WTC11 (cell line): ENCODE results near the gene CCL4.

Experiments
- CTCF ChIP-seq: fragments of 200-600 bp; IDR thresholded peaks from 2 replicates; pipeline ENCODE4 v1.8.0; 2022; ENCODE audit warnings: antibody characterized with exemption
- E2F5 ChIP-seq: sonication (generic); formaldehyde crosslinking; IDR thresholded peaks from 2 replicates; pipeline ENCODE4 v1.8.1; 2022; ENCODE audit warnings: mild to moderate bottlenecking, moderate library complexity, missing genetic modification reagents
- FOXJ3 ChIP-seq: sonication (generic); formaldehyde crosslinking; IDR thresholded peaks from 2 replicates; pipeline ENCODE4 v1.9.0; 2021; ENCODE audit warnings: missing genetic modification reagents, mild to moderate bottlenecking, borderline replicate concordance
- MLX ChIP-seq: sonication (generic); formaldehyde crosslinking; IDR thresholded peaks from 2 replicates; pipeline ENCODE4 v1.8.1; 2023; ENCODE audit warnings: mild to moderate bottlenecking, missing genetic modification reagents, moderate library complexity
- NR3C1 ChIP-seq: sonication (generic); formaldehyde crosslinking; conservative IDR thresholded peaks from 2 replicates; pipeline ENCODE4 v1.8.1; 2023; ENCODE audit warnings: low read depth, mild to moderate bottlenecking, missing genetic modification reagents
- SMAD4 ChIP-seq: sonication (generic); formaldehyde crosslinking; IDR thresholded peaks from 2 replicates; pipeline ENCODE4 v1.8.0; 2022; ENCODE audit warnings: mild to moderate bottlenecking, missing genetic modification reagents
- TEAD4 ChIP-seq: sonication (generic); formaldehyde crosslinking; IDR thresholded peaks from 2 replicates; pipeline ENCODE4 v1.8.0; 2022; ENCODE audit warnings: mild to moderate bottlenecking, missing genetic modification reagents

GRCh38 chr17:36094232-36094631 is 9.4 kb upstream of the CCL4 start:
- TF ChIP-seq CTCF (no peak), MLX (CRISPR knock-in tag) (no peak), NR3C1 (CRISPR knock-in tag) (no peak), TEAD4 (CRISPR knock-in tag) (no peak), FOXJ3 (no peak), E2F5 (CRISPR knock-in tag) (no peak), SMAD4 (no peak)
